B cell (primary cell): Measurements from ENCODE around the gene SLC39A11. TPM values are rescaled to one million over a fixed set of nuclear protein-coding genes. Genes with fewer than 3 reads are reported as not detected.

Source experiments
- ATAC-seq: fragments of 200-7000 bp; cut with Tn5 transposase; one replicate; pipeline ENCODE4 v1.10.0; 2021; ENCODE audit warnings: low read depth, mild to moderate bottlenecking, moderate number of reproducible peaks, moderate library complexity
- CTCF ChIA-PET: fragments of 350-600 bp; sonication (Branson Sonifier 250); formaldehyde crosslinking; loops from one replicate; lab custom pipeline; 2021; ENCODE audit warnings: antibody characterized with exemption, inconsistent platforms; lab: Charles Lee
- POLR2A ChIA-PET: fragments of 350-600 bp; sonication (Branson Sonifier 250); formaldehyde crosslinking; loops from one replicate; lab custom pipeline; 2021; ENCODE audit warnings: antibody characterized with exemption; lab: Charles Lee
- DNase-seq: peaks from one replicate; pipeline ENCODE4 v3.0.0; 2013
- H2AFZ ChIP-seq: 2 replicates; pipeline ENCODE4 v1.6.1; 2012; ENCODE audit warnings: mild to moderate bottlenecking, low read depth, low read length; ENCODE audit not compliant: insufficient read depth, poor library complexity, severe bottlenecking
- H3K27ac ChIP-seq, 2 donors: 1 replicate in 1 of 2; 2 replicates in 1 of 2; pipeline ENCODE4 v1.5.1; 2012 to 2013; ENCODE audit warnings: low read length in 2 of 2, mild to moderate bottlenecking in 2 of 2, moderate library complexity in 1 of 2
- H3K27me3 ChIP-seq, 4 experiments: fragments of 200-600 bp in 1 of 4; sonication (generic) in 1 of 4; replicated peaks in 1 of 4; 1 replicate in 2 of 4; 2 replicates in 2 of 4; pipeline versions ENCODE4 v1.6.1 to v1.7.0; 2013 to 2016; ENCODE audit warnings: low read length in 3 of 4, mild to moderate bottlenecking in 2 of 4, mixed read lengths in 1 of 4, moderate library complexity in 1 of 4; ENCODE audit not compliant: insufficient read depth in 4 of 4, control insufficient read depth in 3 of 4; ENCODE audit errors: control extremely low read depth in 1 of 4
- H3K36me3 ChIP-seq, 2 experiments: replicated peaks in 1 of 2; 1 replicate in 1 of 2; 2 replicates in 1 of 2; pipeline versions ENCODE4 v1.6.1 to v1.7.1; 2013; ENCODE audit warnings: low read length in 1 of 2; ENCODE audit not compliant: insufficient read depth in 2 of 2, control insufficient read depth in 1 of 2; ENCODE audit errors: control extremely low read depth in 1 of 2, extremely low read depth in 1 of 2
- H3K4me1 ChIP-seq, 2 donors: fragments of 200-600 bp in 1 of 2; sonication (generic) in 1 of 2; 1 replicate in 1 of 2; 2 replicates in 1 of 2; pipeline versions ENCODE4 v1.5.1 to v1.6.1; 2013 to 2017; ENCODE audit warnings: low read length in 2 of 2; ENCODE audit not compliant: control insufficient read depth in 2 of 2, insufficient read depth in 2 of 2
- H3K4me2 ChIP-seq: replicated peaks from 2 replicates; pipeline ENCODE3; 2012; ENCODE audit warnings: mild to moderate bottlenecking, low read depth, low read length; ENCODE audit not compliant: poor library complexity, severe bottlenecking
- H3K4me3 ChIP-seq, 5 experiments: fragments of 200-600 bp in 1 of 5; sonication (generic) in 1 of 5; 1 replicate in 3 of 5; 2 replicates in 2 of 5; pipeline versions ENCODE4 v1.5.1 to v1.7.0; 2011 to 2016; ENCODE audit warnings: low read length in 4 of 5, mild to moderate bottlenecking in 4 of 5, low read depth in 2 of 5, control low read depth in 1 of 5, moderate library complexity in 1 of 5; ENCODE audit not compliant: insufficient read depth in 1 of 5; ENCODE audit errors: control extremely low read depth in 1 of 5, extremely low read depth in 1 of 5
- H3K79me2 ChIP-seq: fragments of 200-600 bp; sonication (generic); one replicate; pipeline ENCODE4 v1.6.0; 2016; ENCODE audit warnings: low read length; ENCODE audit not compliant: control insufficient read depth, insufficient read depth
- H3K9ac ChIP-seq: fragments of 200-600 bp; sonication (generic); 2 replicates; pipeline ENCODE4 v1.6.1; 2017; ENCODE audit warnings: mild to moderate bottlenecking, low read length, moderate library complexity
- H3K9me3 ChIP-seq, 3 donors: one replicate each; pipeline versions ENCODE4 v1.6.1 to v1.7.1; 2013; ENCODE audit warnings: low read length in 2 of 3; ENCODE audit not compliant: control insufficient read depth in 2 of 3, insufficient read depth in 1 of 3; ENCODE audit errors: control extremely low read depth in 1 of 3
- H4K20me1 ChIP-seq: 2 replicates; pipeline ENCODE4 v1.6.0; 2012; ENCODE audit warnings: mild to moderate bottlenecking, low read length; ENCODE audit not compliant: insufficient read depth, control insufficient read depth, poor library complexity, severe bottlenecking
- H3K27ac Mint-ChIP-seq: one replicate; pipeline ENCODE4 v1.8.0; 2021; ENCODE audit warnings: mixed read lengths
- H3K27me3 Mint-ChIP-seq: one replicate; pipeline ENCODE4 v1.8.0; 2021; ENCODE audit warnings: mixed read lengths
- H3K4me1 Mint-ChIP-seq: one replicate; pipeline ENCODE4 v1.8.0; 2021; ENCODE audit warnings: mixed read lengths
- H3K4me3 Mint-ChIP-seq: one replicate; pipeline ENCODE4 v1.8.0; 2021; ENCODE audit warnings: mixed read lengths
- H3K9me3 Mint-ChIP-seq: one replicate; pipeline ENCODE4 v1.8.0; 2022; ENCODE audit warnings: mixed read lengths; ENCODE audit not compliant: insufficient read depth
- EZH2 ChIP-seq: IDR thresholded peaks from 2 replicates; pipeline ENCODE4 v1.6.1; 2012; ENCODE audit warnings: borderline replicate concordance, low read depth, mild to moderate bottlenecking, moderate library complexity, low read length; ENCODE audit not compliant: insufficient read depth, poor library complexity, severe bottlenecking
- WGBS: methylation state at CpG from one replicate; pipeline ENCODE4 v1.1.5; 2013; ENCODE audit warnings: missing lambda C conversion rate; ENCODE audit not compliant: insufficient coverage; 5-methylcytosine and 5-hydroxymethylcytosine counted together
- intact Hi-C: fragments of 100-400 bp; cut with micrococcal nuclease; formaldehyde crosslinking; loops from one replicate; pipeline ENCODE4 v1.10.0; 2022
- polyA plus RNA-seq: library from polyadenylated mRNA; depleted of rRNA; stranded (reverse); fragments of >200 nt; gene quantifications from 2 replicates; pipeline ENCODE4 v1.2.3, GENCODE V29; 2012
- total RNA-seq, 2 donors: library from RNA; stranded (reverse); fragments of 120-200 nt in 1 of 2; gene quantifications; 1 replicate in 1 of 2; 2 replicates in 1 of 2; pipeline versions ENCODE4 v1.2.3 to v1.2.4, GENCODE V29; 2013 to 2022
- TF ChIP-seq, protein P1 (sequence below): fragments of 200-600 bp; IDR thresholded peaks from one replicate; pipeline ENCODE4 v1.8.0; 2022; ENCODE audit warnings: antibody characterized with exemption, mild to moderate bottlenecking

The SLC39A11 gene
- total and polyA plus RNA-seq, 2 donors (not counting 1 experiment from before 2014, with no cell fraction given), result 6.9 to 39.6 TPM

DNA sequence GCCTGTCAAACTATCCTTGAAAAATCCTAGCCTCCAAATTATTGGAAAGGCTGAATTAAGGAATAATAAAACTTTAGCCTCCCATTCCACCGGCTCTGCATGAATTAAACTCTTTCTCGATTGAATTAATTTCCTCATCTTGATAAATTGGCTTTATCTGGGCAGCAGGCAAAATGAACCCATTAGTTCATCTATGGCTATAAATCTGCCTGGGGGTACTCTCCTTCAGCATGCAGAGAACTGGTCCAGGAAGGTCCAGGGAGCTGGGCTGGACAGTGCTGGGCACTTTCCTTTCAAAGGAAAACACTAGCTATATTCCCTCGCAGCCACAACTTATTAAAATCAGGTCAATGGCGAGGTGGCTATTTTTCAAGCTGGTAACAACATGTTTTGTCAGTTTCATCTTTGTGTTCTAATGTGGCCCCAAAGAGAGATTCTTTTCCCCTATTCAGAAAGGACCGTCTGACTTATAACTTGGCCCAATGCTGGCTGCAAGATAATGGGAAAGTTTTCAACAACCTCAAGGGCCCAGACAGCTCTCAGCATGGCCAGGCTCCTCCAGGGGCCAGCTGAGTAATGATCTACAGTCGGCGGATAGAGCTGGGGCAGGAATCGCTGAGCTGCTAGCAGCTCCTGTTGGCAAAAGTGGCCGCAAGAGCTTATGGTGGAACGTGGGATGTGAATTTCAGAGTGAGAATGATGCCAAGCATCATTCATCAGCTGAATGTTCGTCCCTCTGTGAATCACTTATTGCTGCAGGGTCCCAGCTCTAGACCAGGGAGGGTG, 326.9 kb downstream of the SLC39A11 start:
- Histone ChIP-seq H2AFZ (no peak overlapping the region), H3K79me2 (no peaks in the 10 kb centered on the region), H3K27ac (no peak overlapping the region), H3K9ac (no peak overlapping the region), H3K36me3 (no peaks in the 10 kb centered on the region), H3K27me3 (no peaks in the 10 kb centered on the region), H4K20me1 (no peaks in the 10 kb centered on the region), H3K4me2 (no peak overlapping the region), H3K4me3 (no peak overlapping the region), H3K9me3 (peaks cover 0 to 4% (median 0%) of the 10 kb centered on the region in 3 donors), H3K4me1 (no peaks in the 10 kb centered on the region)
- ChIA-PET POLR2A (no interaction called here), CTCF (no interaction called here)
- ATAC-seq (no peak), DNase-seq (no peak)
- Mint-ChIP-seq H3K4me1 (no peaks in the 10 kb centered on the region), H3K9me3 (peaks cover 3% of the 10 kb centered on the region), H3K27ac (no peak overlapping the region), H3K27me3 (no peaks in the 10 kb centered on the region), H3K4me3 (no peak overlapping the region)
- WGBS, result 95% methylated on average over 6 of the region's 11 CpGs
- intact Hi-C loops, result no loop called here
- TF ChIP-seq, protein P1, sequence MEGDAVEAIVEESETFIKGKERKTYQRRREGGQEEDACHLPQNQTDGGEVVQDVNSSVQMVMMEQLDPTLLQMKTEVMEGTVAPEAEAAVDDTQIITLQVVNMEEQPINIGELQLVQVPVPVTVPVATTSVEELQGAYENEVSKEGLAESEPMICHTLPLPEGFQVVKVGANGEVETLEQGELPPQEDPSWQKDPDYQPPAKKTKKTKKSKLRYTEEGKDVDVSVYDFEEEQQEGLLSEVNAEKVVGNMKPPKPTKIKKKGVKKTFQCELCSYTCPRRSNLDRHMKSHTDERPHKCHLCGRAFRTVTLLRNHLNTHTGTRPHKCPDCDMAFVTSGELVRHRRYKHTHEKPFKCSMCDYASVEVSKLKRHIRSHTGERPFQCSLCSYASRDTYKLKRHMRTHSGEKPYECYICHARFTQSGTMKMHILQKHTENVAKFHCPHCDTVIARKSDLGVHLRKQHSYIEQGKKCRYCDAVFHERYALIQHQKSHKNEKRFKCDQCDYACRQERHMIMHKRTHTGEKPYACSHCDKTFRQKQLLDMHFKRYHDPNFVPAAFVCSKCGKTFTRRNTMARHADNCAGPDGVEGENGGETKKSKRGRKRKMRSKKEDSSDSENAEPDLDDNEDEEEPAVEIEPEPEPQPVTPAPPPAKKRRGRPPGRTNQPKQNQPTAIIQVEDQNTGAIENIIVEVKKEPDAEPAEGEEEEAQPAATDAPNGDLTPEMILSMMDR, result no peak
- no peak for TF ChIP-seq EZH2

DNA sequence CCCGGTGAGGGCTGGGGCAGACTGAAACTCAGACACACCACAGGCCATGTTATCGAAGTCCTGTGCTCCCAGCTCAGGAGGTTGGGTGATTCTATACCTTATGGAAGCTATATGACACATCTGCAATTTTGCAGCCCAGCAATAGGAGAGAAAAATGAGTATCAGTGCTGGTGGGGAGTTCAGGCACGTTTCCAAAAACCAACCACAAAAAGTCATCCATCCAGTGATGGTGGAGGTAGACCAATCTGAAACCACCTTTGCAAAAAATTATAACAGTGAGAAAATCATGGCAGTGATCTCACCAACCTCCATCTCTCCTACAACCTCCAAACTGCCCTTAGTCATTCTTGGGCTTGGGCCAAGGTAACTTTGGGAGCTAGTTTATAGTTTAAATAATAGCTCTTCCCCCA, 327.9 kb downstream of the SLC39A11 start:
- ATAC-seq, result no peak
- H2AFZ ChIP-seq, result no peak overlapping the region
- Mint-ChIP-seq H3K27me3 (no peaks in the 10 kb centered on the region), H3K27ac (no peak overlapping the region), H3K4me1 (no peaks in the 10 kb centered on the region), H3K9me3 (no peaks in the 10 kb centered on the region), H3K4me3 (no peak overlapping the region)
- no peak for TF ChIP-seq EZH2
- TF ChIP-seq, protein P1, result no peak
- intact Hi-C loops, result no loop called here
- DNase-seq, result no peak
- ChIA-PET CTCF (no interaction called here), POLR2A (no interaction called here)
- 80% methylated on average over 2 of the region's 3 CpGs for WGBS
- no peaks in the 10 kb centered on the region for H4K20me1 ChIP-seq
- H3K27ac ChIP-seq, result no peak overlapping the region
- H3K4me1 ChIP-seq, result no peaks in the 10 kb centered on the region
- H3K9ac ChIP-seq, result no peak overlapping the region
- no peaks in the 10 kb centered on the region for H3K36me3 ChIP-seq
- H3K4me2 ChIP-seq, result no peak overlapping the region
- H3K9me3 ChIP-seq, result no peaks in the 10 kb centered on the region
- H3K79me2 ChIP-seq, result no peaks in the 10 kb centered on the region
- no peak overlapping the region for H3K4me3 ChIP-seq
- no peaks in the 10 kb centered on the region for H3K27me3 ChIP-seq
